H1 (cell line): ENCODE data around the gene DBP. TPM values are rescaled to one million over a fixed set of nuclear protein-coding genes. Genes with fewer than 3 reads are reported as not detected.
"Not testable (repeated sequence)": the region's sequence is repeated elsewhere in the genome, so short reads cannot be mapped to it uniquely, and the experiment has no call there.

Source experiments
- CTCF ChIA-PET: fragments of 300-600 bp; sonication (Branson Sonifier 250); formaldehyde crosslinking; loops from one replicate; lab custom pipeline; 2021; ENCODE audit not compliant: partially characterized antibody; lab: Charles Lee
- POLR2A ChIA-PET: fragments of 300-600 bp; sonication (Branson Sonifier 250); formaldehyde crosslinking; loops from one replicate; lab custom pipeline; 2021; ENCODE audit warnings: inconsistent platforms; ENCODE audit not compliant: partially characterized antibody; lab: Charles Lee
- DNase-seq, 2 experiments: peaks; one replicate each; pipeline versions ENCODE4 v3.0.0 to v3.0.0-alpha.2; 2010 to 2022; ENCODE audit warnings: low spot score in 2 of 2, low read depth in 1 of 2, mixed read lengths in 1 of 2
- FAIRE-seq: peaks from 2 replicates; lab custom pipeline; 2011; peaks lifted over from hg19 to GRCh38; lab: Jason Lieb, UNC
- H2AFZ ChIP-seq: 2 replicates; pipeline ENCODE4 v1.8.1; 2012; ENCODE audit warnings: low read length, inconsistent platforms
- H2AK5ac ChIP-seq: 2 replicates; pipeline ENCODE4 v1.6.1; 2013; ENCODE audit warnings: low read depth, low read length
- H2BK120ac ChIP-seq: replicated peaks from 2 replicates; pipeline ENCODE3; 2013; ENCODE audit warnings: low read depth, low read length, inconsistent platforms
- H2BK12ac ChIP-seq: 2 replicates; pipeline ENCODE4 v1.6.1; 2013; ENCODE audit warnings: low read depth, low read length
- H2BK15ac ChIP-seq: 2 replicates; pipeline ENCODE4 v1.6.1; 2013; ENCODE audit warnings: low read length
- H2BK20ac ChIP-seq: 2 replicates; pipeline ENCODE4 v1.6.1; 2013; ENCODE audit warnings: low read length
- H2BK5ac ChIP-seq: 2 replicates; pipeline ENCODE4 v1.6.1; 2013; ENCODE audit warnings: low read depth, low read length
- H3K14ac ChIP-seq: 2 replicates; pipeline ENCODE4 v1.6.1; 2013; ENCODE audit warnings: inconsistent platforms; ENCODE audit not compliant: insufficient read length
- H3K18ac ChIP-seq: 2 replicates; pipeline ENCODE4 v1.6.1; 2013; ENCODE audit warnings: low read length; ENCODE audit errors: extremely low read depth
- H3K23ac ChIP-seq: 2 replicates; pipeline ENCODE4 v1.6.1; 2013; ENCODE audit warnings: inconsistent platforms; ENCODE audit not compliant: insufficient read length
- H3K23me2 ChIP-seq: 2 replicates; pipeline ENCODE4 v1.6.1; 2013; ENCODE audit warnings: low read depth, low read length
- H3K27ac ChIP-seq: 2 replicates; pipeline ENCODE4 v1.6.1; 2011; ENCODE audit warnings: low read depth, low read length, inconsistent platforms
- H3K27me3 ChIP-seq, 4 experiments: replicated peaks in 1 of 4; 1 replicate in 1 of 4; 2 replicates in 3 of 4; pipeline versions ENCODE4 v1.6.1 to v1.8.1; 2011 to 2013; ENCODE audit warnings: low read length in 3 of 4, mild to moderate bottlenecking in 3 of 4, inconsistent platforms in 2 of 4, mixed read lengths in 2 of 4, moderate library complexity in 1 of 4; ENCODE audit not compliant: control insufficient read depth in 3 of 4, insufficient read depth in 3 of 4; ENCODE audit errors: extremely low read depth in 1 of 4
- H3K36me3 ChIP-seq, 4 experiments: 2 replicates each; pipeline versions ENCODE4 v1.6.1 to v1.8.1; 2011 to 2013; ENCODE audit warnings: mild to moderate bottlenecking in 4 of 4, low read length in 3 of 4, moderate library complexity in 2 of 4, control low read depth in 1 of 4, inconsistent platforms in 1 of 4; ENCODE audit not compliant: insufficient read depth in 4 of 4, control insufficient read depth in 2 of 4
- H3K4ac ChIP-seq: replicated peaks from 2 replicates; pipeline ENCODE3; 2013; ENCODE audit warnings: low read length, low read depth, mixed read lengths, inconsistent platforms; ENCODE audit not compliant: insufficient read length
- H3K4me1 ChIP-seq, 4 experiments: replicated peaks in 1 of 4; 1 replicate in 1 of 4; 2 replicates in 3 of 4; pipeline versions ENCODE4 v1.6.1 to v1.8.1; 2011 to 2013; ENCODE audit warnings: low read length in 3 of 4, inconsistent platforms in 2 of 4, mixed read lengths in 1 of 4; ENCODE audit not compliant: insufficient read depth in 4 of 4, control insufficient read depth in 3 of 4
- H3K4me2 ChIP-seq, 2 experiments: 2 replicates each; pipeline versions ENCODE4 v1.6.1 to v1.8.1; 2011 to 2013; ENCODE audit warnings: low read depth in 2 of 2, low read length in 2 of 2, control low read depth in 1 of 2, inconsistent platforms in 1 of 2, mild to moderate bottlenecking in 1 of 2; ENCODE audit not compliant: insufficient read depth in 1 of 2
- H3K4me3 ChIP-seq, 4 experiments: fragments of 200-600, 300-600 bp in 1 of 4; sonication (generic), shearing (Covaris generic), sonication (Bioruptor Twin) in 1 of 4; 2 replicates each; pipeline versions ENCODE4 v1.5.1 to v1.8.1; 2011 to 2016; ENCODE audit warnings: low read length in 4 of 4, low read depth in 3 of 4, control low read depth in 2 of 4, inconsistent platforms in 2 of 4, mild to moderate bottlenecking in 2 of 4, mixed read lengths in 1 of 4, moderate library complexity in 1 of 4; ENCODE audit not compliant: insufficient read depth in 2 of 4; ENCODE audit errors: extremely low read depth in 1 of 4
- H3K56ac ChIP-seq: replicated peaks from 2 replicates; pipeline ENCODE3; 2013; ENCODE audit warnings: low read depth, mild to moderate bottlenecking, mixed read lengths, low read length, inconsistent platforms; ENCODE audit not compliant: insufficient read length
- H3K79me1 ChIP-seq: 2 replicates; pipeline ENCODE4 v1.6.1; 2013; ENCODE audit warnings: low read depth, low read length, control low read depth
- H3K79me2 ChIP-seq, 2 experiments: 2 replicates each; pipeline versions ENCODE4 v1.6.1 to v1.8.1; 2012 to 2013; ENCODE audit warnings: low read length in 2 of 2, mild to moderate bottlenecking in 2 of 2, inconsistent platforms in 1 of 2; ENCODE audit not compliant: insufficient read depth in 2 of 2, control insufficient read depth in 1 of 2
- H3K9ac ChIP-seq, 4 experiments: replicated peaks in 1 of 4; 1 replicate in 1 of 4; 2 replicates in 3 of 4; pipeline versions ENCODE4 v1.6.1 to v1.8.1; 2011 to 2013; ENCODE audit warnings: low read depth in 3 of 4, low read length in 3 of 4, control low read depth in 2 of 4, mild to moderate bottlenecking in 2 of 4, moderate library complexity in 2 of 4, inconsistent platforms in 1 of 4; ENCODE audit errors: extremely low read depth in 1 of 4
- H3K9me3 ChIP-seq, 2 experiments: 2 replicates each; pipeline versions ENCODE4 v1.6.1 to v1.8.1; 2012 to 2013; ENCODE audit warnings: mild to moderate bottlenecking in 2 of 2, moderate library complexity in 2 of 2, control low read depth in 1 of 2, inconsistent platforms in 1 of 2, low read depth in 1 of 2, low read length in 1 of 2, mixed read lengths in 1 of 2; ENCODE audit not compliant: insufficient read depth in 2 of 2
- H4K20me1 ChIP-seq, 2 experiments: replicated peaks in 1 of 2; 2 replicates each; pipeline versions ENCODE3 to v1.8.1; 2011 to 2013; ENCODE audit warnings: inconsistent platforms in 2 of 2, low read length in 2 of 2, mild to moderate bottlenecking in 1 of 2; ENCODE audit not compliant: insufficient read depth in 2 of 2, control insufficient read depth in 1 of 2
- H4K5ac ChIP-seq: 2 replicates; pipeline ENCODE4 v1.6.1; 2013; ENCODE audit warnings: low read length, low read depth, mixed read lengths, inconsistent platforms; ENCODE audit not compliant: insufficient read length
- H4K8ac ChIP-seq: 2 replicates; pipeline ENCODE4 v1.8.0; 2013; ENCODE audit warnings: mild to moderate bottlenecking, moderate library complexity, low read length, inconsistent platforms; ENCODE audit not compliant: insufficient read depth; ENCODE audit errors: extremely low read depth
- H4K91ac ChIP-seq: replicated peaks from 2 replicates; pipeline ENCODE3; 2013; ENCODE audit warnings: low read length, mixed read lengths, inconsistent platforms; ENCODE audit not compliant: insufficient read length
- WGBS, 2 experiments: shearing (Covaris generic) in 1 of 2; methylation state at CpG; one replicate each; pipeline versions ENCODE4 v1.1.6 to v1.1.7; 2013 to 2015; ENCODE audit warnings: low lambda C conversion rate in 2 of 2, mixed read lengths in 2 of 2, inconsistent platforms in 1 of 2, low coverage in 1 of 2, missing lambda C conversion rate in 1 of 2; ENCODE audit not compliant: insufficient replicate concordance in 2 of 2, insufficient coverage in 1 of 2, insufficient read length in 1 of 2; ENCODE audit errors: extremely low coverage in 1 of 2, missing lambda C conversion rate in 1 of 2; 5-methylcytosine and 5-hydroxymethylcytosine counted together
- polyA plus RNA-seq, 7 experiments: library from polyadenylated mRNA; depleted of rRNA in 3 of 7; stranded (reverse) in 5 of 7; unstranded in 2 of 7; fragments of >200 nt in 5 of 7; fragments of 200-250 nt in 2 of 7; gene quantifications; 1 replicate in 5 of 7; 2 replicates in 1 of 7; 4 replicates in 1 of 7; pipeline versions ENCODE4 v1.2.1 to v1.2.3, GENCODE V29; 2011 to 2013; ENCODE audit warnings: missing spikeins in 2 of 7, mixed read lengths in 2 of 7
- total RNA-seq: library from RNA; stranded (reverse); fragmentation: NEBNext Ultra II Directional; extraction: Animal tissue kit (Norgen Biotek cat#: 25700); gene quantifications from 2 replicates; pipeline ENCODE4 v1.2.1, GENCODE V29; 2021

Gene DBP
- total and polyA plus RNA-seq, 2 of the 8 experiments (the other 6 are each of a cell fraction or from before 2014, with no cell fraction given), result 7.5 to 8.3 TPM

GRCh38 chr19:48632286-48632685 lies 4.9 kb downstream of the DBP start:
- H4K91ac ChIP-seq, H2BK15ac ChIP-seq, H2BK12ac ChIP-seq, H3K36me3 ChIP-seq, H3K79me1 ChIP-seq, H2AK5ac ChIP-seq, H3K4me3 ChIP-seq, H3K4me2 ChIP-seq, H4K5ac ChIP-seq, H3K56ac ChIP-seq, H3K27me3 ChIP-seq, H2BK120ac ChIP-seq, H2BK20ac ChIP-seq, H3K14ac ChIP-seq, H3K9ac ChIP-seq, H4K8ac ChIP-seq, DNase-seq, H3K18ac ChIP-seq, H3K9me3 ChIP-seq, H4K20me1 ChIP-seq, H3K79me2 ChIP-seq, H3K4ac ChIP-seq, H3K23ac ChIP-seq, H2AFZ ChIP-seq, FAIRE-seq, H3K27ac ChIP-seq, H2BK5ac ChIP-seq: not testable (repeated sequence)
- ChIA-PET CTCF (interaction anchor here (0.8 to 1.9 kb wide), 3 partner anchors 14 to 48 kb away, joined by 3 to 7 read pairs (median 3); partner anchors contain the start of gene CA11), POLR2A (interaction anchor here (1.3 to 30.9 kb wide), 4 partner anchors 9 to 277 kb away, joined by 3 to 788 read pairs (median 28); partner anchors contain the start of genes CA11, FAM83E, RPL18 and SPACA4)
- WGBS, 2 experiments, result 87% methylated on average over 11 of the region's 11 CpGs; no CpG with 5 or more reads in 1 of the 2 experiments
- H3K23me2 ChIP-seq, result peaks cover 25% of the 10 kb centered on the region
- peaks cover 4 to 29% (median 22%) of the 10 kb centered on the region in 4 experiments for H3K4me1 ChIP-seq
